Stimulated activated naive CD4-positive, alpha-beta T cell treated with Interleukin-2 at 50 U/mL for 16 hours (primary cell): Measurements from ENCODE around the gene WBP1.
"Not testable (repeated sequence)": the region's sequence is repeated elsewhere in the genome, so short reads cannot be mapped to it uniquely, and the experiment has no call there.

Source experiments
- DNase-seq: peaks from one replicate; lab custom pipeline; 2025; lab: John Stamatoyannopoulos, UW

WBP1 gene

DNA sequence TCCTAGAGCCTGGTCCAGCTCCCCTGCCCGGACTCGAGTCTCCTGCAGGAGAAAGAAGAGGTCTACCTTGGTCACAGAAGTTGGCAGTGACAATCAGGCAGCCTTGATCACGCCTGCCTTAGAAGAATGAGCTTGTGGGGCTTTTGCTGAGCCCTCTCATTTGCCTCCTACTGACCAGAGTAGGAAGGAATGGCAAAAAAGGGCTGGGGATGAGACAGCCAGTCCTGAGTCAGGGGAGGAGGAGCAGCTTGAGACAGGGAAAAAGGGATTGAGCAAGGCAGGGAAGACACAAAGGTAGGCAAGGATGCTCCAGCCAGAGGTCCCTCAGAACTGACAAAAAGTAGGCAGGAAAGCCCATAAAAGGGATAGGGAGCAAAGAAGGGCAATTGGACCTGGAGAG is 30.7 kb upstream of the WBP1 start:
- DNase-seq, result no peak

DNA sequence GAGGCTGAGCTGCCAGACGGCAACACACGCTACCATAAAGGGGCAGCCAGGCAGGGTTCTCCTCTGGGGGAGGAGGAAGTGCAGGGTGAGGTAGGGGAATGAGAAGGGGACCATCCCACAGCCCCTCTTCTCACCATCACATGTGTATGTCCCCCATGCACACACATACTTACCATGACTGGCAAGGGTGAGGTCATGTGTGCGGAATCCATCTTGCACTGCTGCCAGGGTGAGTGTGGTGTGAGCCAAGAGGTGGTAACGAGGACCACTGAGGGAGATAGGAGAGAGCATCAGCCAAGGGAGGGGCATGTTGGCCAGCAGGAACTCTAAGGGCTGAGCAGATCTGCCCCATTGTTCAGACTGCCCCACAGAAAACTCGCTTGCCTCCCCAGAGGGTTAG is 29.6 kb upstream of the WBP1 start:
- DNase-seq, result no peak

DNA sequence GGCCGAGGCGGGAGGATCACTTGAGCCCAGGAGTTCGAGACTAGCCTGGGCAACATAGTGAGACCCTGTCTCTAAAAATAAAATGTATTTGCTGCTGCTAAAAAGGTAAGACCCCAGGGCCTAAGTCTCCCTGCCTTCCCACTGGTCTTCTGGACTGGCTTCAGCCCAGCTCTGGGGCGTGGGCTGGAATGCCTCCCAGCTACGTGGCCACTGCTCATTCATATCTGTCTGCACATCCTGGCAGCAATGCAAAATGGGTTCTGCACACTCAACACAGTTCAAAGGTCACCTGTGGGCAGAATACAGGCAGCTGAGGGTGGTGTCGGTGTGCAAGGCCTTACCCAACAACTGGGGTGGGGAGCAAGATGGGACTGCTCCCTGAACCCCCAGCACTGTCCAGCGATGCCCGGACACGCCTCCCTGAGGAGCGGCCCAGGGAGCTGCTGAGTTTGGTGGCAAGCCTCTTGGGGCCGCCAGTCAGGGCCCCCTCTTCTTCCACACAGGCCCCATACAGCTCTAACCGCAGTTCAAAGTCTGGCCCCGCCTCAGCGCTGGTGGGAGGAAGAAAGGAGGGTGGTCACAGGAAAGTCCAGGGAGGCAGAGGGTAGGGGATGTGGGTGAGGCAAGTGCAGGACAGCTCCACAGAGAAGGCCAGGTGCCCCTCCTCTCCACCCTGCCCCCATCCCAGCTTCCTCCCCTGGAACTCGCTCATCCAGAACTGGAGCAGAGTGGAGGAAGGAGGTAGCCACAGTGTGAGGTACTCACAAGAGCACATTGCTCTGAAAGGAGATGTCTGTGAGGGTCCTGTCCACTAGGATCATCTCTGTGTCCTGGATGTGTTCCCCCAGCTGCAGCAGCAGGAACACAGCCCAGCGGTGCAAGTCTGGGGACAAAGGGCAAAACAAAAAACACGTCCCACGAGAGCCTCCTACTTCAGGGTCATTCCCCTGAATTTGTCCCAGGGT is 28.5 kb upstream of the WBP1 start:
- DNase-seq, result no peak

DNA sequence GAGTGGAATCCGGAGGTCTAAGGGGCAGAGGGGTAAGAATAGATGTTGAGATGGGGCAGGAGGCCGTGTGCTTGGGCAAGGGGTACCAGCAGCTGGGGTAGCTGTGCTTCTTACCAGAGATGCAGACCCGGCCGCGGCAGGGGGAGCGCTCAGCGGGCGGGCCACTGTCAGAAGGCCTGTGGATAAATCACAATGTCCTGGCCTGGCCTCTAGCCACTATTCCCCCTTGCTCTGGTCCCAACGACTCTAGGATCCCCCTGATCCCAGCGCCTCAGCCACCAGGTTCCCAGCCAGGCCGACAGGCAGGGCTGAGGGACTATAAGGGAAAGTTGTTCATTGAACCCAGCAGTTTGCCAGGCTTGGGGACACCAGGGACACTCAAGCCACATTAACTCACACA is 27.7 kb upstream of the WBP1 start:
- DNase-seq, result no peak

DNA sequence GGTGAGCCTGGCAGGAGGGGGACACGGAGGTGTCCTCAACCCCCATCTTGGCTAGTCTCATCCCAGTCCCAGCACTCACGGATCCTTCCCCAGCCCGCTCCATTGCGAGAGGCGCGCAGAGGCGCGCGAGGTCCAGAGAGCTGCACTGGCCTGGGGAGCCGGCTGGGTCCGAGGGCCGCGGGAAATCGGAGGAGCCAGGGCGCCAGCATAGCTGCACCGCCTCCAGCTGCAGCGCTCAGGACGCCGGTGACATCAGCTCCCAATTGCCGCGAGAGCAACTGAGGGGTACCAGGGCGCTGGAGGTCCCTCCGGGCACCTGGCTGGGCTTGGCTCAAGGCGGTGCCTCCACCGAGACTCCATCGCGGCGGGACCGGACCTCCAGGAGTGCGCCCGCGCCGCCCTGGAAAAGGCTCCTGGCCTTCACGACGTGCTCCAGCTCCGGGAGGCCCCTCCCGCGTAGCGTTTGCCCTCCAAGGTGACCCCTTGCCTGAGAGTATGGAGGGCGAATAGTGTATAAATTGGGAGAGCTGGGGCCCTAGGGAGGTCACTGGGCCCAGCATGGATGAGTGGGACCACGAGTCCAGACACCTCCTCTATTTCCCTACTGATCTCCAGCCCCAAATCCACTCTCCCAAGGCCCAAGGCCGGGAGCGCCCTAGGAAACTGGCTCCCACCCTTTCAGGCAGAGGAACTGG is 22.0 kb upstream of the WBP1 start:
- no peak for DNase-seq

DNA sequence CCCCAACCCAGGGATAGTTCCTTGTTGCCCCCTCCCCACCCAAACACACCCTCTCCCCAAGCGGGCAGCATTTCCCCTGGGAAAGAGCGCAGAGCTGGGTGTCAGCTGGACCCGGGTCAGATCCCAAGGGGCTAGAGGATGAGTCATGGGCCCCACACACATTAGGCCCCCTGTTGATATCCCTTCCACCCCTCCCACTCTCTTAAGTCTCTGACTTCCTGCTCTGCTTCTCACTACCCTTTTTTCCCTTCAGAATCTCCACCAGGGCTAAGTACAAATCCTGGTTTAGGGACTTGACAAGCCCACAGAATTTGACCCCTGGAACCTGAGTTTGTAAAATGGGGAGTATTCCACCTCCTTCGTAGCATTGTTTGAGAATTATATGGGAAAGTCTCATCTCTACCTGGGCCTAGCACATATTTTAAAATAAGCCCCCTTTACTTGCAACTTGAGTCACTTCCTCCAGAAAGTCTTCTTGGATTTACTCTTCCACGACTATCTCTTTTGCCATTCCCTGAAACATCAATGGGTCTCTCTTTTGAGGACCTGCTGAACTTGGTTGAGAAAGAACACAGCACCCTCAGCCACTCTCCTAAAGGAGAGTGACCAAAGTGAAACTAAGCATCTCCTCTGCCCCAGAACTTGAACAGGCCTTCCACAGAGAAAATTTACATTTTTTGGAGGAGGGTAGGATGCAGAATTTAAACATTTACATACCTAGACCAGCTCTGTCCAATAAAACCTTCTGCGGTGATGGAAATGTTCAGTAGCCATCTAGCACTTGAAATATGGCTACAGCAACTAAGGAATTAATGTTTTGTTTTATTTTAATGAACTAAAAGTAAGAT is 21.2 kb upstream of the WBP1 start:
- no peak for DNase-seq

DNA sequence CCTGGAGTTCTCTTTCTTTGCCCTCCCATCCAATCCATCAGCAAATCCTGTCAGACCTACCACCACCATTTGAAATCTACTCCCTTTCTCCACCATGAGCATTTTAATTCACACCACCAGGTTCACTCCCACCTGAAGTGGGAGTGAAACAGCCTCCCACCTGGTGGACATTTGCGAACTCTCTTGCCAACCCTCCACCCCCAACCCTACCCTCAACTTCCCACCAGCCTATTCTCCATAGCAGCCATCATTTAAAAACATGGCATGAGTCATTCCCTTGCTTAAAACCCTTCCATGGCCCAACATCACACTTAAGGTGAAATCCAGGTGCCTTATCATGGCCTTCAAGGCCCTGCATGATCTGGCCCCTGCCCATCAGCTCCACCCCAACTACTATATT is 20.0 kb upstream of the WBP1 start:
- DNase-seq, result no peak

DNA sequence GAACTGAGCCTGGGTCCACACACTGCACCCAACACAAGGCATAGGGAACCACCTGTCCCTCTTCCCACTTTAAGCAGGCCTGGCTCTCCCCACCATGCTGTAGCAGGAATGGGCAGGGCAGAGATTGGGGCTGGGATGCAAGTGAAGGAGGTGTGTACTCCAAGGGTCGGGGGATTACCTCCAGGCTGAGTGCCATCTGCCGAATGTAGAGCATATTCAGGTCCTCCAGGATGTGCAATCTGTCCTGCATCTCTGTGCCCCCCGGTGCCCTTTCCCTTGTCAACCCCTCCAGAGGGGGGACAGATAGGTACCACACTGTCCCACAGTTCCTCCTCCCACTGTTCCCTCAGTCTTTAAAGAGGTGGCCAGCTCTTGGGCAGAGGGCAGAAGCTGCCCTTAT is 18.9 kb upstream of the WBP1 start:
- DNase-seq, result no peak

DNA sequence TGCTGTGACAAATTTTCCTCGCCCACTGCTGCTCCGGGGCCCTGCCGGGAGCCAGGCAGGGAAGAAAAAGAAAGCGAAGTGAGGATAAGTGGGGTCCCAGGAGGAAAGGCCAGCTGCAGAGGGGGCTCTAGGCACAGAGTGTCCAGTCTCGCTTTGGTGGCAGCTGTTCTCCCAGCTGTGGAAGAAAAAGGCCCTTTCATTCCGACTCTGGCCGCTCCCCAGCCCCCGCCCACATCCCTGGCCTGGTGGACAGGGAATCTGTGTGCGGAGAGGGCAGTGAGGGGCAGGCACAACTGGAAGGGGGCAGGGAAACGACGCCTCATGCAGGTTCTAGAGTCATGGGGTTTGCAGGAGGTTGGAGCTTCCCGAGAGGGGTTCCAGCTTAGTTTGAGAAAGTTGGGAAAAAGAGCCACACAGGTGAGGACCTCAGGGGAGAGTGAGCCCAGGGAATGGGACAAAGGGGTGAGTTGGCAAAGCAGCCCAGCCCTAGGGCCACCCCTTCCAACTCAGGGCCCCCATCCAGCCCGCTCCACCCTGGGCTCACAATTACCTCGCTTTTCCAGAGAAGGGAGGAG is 18.3 kb upstream of the WBP1 start:
- DNase-seq, result no peak

DNA sequence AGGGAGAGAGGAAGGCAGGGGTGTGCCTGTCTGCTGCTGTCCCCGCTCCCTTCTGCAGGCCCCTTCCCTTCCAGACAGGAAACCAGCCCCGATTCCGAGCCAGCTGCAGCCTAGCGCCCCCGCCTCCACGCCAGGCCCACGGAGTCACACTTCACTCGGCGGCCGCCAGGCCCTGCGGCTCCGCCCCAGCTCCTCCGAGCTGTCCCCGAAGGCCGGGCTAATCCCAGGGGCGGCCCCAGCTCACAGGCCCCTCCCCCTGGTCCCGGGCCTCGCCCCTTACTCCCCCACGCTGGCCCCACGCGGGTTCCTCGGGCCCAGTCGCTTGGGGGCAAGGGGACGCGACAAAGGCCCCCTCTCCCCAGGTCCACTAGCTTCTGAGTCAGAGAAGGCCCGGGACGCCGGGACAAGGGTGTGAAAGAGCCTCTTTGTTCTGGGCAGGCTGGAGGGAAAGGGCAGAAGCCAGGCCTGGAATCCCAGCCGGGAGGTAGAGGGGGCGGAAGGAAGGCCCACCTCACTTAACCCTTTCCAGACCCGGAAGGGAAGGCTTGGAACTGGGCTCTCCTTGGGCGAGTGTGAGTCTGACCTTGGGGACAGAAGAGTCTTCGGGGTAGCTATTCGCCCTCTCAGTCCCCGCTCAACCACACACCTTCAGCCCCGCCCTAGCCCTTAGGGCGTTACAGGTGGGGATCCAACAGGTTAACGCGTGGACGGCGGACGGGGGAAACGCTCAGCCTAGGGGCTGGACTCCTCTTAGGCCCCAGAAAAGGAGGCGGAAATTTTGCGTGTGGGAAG is 17.7 kb upstream of the WBP1 start:
- peak; percentile 29 for DNase-seq

DNA sequence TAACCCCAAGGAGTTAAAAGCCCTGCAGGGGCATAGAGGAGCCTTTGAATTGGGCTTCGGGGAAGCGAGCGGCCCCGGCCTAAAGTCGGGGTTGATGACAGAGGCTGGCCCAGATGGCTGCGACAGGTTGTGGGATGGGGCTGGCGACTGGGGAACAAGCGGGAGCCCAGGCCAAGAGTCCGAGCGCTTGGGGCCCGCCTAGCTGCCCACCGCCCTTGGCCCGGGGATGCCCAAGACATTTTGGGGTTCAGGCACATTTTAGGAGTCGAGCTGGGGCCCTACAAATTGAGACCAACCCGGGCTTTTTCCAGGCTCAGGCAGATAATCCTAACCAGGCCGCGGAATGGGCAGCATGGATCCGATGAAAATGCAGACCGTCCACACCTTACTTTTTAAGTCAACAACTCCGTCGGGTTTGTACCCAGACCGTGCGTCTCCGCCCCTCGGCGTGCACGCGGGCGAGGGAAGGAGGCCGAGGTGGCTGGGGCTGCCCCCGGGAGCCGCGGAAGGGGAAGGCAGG is 17.0 kb upstream of the WBP1 start:
- no peak for DNase-seq

DNA sequence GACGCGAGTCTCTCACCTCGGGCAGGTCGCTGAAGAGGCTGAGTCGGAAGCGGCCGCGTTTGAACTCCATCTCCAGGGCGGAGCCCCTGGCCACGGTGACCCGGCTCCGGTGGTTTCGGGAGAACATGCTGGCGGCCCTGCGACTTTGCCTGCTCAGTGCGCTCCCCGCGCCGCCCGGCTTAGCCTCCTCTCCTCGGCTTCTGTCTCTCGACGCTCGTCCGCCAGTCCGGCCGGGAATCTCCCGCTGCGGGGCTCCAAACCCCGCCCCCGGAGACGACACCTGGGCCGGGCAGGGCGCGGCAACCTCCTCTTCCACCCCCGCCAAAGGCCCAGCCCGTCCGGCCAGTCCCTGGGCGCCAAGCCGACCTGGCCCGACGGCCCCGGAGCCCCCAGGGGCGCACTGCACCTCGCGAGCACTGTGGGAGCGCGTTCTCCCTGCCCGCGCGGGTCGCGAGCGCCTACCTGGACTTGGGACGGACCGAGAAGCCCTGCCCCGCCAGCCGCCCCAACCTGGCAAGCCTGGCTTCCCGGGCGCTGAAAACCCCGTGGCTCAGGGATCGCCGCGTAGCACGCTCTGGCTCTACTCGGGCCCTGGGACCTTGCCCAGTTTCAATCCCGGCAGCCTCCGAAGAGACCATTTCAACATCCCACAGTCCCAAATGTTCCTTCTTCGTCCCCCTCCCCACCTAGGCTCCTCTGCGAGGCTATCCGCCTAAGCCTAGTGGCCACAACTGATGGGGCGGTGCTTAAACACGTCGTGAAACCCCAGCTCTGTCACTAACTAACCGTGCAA is 16.4 kb upstream of the WBP1 start, which contains the start of gene RTKN:
Gene RTKN (minus strand): TSS at position 248 of the 793 bp plus-strand sequence. CDS start 121 bp downstream, at position 127.
- no peak for DNase-seq

DNA sequence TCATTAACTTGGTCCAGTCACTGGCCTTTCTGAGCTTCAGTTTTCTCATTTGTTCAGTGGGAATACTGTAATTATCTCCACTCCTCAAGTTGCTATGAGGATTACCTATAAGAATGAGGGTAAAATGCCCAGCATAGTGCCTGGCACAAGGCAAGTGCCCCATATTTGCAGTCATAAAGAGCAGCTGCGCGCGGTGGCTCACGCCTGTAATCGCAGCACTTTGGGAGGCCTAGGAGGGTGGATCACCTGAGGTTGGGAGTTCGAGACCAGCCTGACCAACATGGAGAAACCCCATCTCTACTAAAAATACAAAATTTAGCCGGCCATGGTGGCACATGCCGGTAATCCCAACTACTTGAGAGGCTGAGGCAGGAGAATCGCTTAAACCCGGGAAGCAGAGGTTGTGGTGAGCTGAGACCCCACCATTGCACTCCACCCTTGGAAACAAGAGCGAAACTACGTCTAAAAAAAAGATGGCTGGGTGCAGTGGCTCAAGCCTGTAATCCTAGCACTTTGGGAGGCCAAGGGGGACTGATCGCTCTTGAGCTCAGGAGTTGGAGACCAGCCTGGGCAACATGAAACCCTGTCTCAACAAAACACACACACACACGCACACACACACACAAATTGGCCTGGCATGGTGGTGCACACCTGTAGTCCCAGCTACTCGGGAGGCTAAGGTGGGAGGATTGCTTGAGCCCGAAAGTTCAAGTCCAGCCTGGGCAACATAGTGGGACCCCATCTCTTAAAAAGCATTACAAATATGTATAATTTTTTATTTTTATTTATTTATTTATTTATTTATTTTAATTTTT is 15.5 kb upstream of the WBP1 start:
- DNase-seq, result not testable (repeated sequence)

DNA sequence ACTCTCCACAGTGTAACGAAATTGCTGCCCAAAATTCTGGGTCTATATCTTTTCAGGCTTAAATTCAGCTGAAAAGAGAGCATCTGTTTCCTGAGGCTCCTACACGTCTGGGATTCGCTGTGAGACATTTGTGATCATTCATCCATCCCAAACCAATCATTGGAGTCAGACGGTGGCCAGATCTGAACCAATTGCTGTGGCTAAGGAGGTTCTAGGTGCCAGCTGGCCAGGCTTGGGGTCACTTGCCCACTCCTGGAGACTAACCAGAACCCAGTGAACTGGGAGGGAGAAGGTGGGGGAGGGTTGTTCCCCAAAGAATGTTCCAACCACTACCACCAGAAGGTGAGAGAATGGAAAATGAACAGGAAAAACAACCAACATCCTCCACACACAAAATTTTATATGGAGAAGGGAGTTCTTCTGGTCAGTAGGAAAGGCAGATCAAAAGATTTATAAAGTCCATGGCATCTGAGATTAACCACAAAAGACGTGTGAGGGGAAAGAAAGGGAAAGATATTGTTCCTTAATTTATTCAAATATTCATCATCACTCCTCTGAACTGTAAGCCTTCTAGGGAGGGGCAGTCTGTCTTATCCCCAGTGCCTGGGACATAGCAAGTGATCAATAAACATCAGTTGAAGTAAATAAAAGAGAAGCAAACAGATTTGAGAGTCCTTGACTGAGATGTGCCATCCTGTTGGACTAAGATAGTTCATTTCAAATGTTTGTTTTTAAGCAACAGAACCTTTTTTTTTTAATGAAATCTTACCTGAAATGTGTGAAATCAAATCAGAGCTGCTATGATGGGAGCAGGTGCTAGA is 13.5 kb upstream of the WBP1 start:
- no peak for DNase-seq

DNA sequence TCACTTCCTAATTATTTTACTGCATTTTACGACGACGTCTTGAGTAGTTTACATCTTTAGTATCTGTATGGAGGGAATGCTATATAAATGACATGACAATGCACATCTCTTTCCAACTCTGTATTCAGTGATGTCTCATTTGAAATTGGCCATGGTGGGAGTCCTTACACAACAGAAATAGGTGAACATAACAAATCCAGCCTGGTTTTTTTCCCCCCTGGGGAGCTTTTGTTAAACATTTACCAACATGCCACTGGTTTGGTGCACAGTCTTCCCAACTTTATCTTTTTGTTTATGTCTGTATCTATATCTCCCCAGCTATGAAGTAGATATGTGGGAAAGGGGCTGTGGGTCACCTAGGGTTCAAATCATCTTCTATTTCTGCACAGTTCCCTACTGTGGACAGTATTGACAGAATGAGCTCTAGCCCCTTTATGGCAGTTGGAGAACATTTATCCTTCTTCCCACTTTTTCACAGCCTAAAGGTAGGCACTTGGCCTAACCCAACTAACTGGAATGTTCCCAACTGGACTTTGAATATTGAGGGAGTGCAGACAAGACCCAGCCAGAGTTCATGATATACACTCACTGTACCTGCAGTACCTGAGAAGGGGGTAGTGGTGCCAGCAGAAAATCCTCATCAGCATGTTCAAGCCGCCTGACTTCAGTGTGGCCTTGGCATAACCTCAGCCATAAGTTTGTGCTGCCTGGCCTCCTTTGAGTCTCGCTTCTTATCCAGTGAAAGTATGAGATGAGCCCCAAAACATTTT is 10.8 kb upstream of the WBP1 start:
- no peak for DNase-seq

DNA sequence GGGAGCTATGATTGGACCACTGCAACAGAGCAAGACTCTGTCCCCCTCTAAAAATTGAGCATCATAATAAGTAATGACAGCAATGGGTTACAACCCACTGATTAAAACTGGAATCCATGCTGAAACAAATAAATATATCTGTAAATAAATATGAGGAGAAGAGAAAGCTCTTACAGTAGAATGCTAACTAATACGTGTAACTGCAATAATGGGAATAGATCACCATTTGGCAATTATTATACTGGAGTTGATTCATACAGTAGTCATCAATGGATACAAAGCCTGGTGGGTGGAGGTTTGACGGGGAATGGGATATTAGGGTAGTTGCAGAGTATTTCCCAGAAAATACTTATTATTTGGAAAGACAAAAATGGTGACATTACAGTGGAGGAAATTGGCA is 9.5 kb upstream of the WBP1 start:
- DNase-seq, result no peak

DNA sequence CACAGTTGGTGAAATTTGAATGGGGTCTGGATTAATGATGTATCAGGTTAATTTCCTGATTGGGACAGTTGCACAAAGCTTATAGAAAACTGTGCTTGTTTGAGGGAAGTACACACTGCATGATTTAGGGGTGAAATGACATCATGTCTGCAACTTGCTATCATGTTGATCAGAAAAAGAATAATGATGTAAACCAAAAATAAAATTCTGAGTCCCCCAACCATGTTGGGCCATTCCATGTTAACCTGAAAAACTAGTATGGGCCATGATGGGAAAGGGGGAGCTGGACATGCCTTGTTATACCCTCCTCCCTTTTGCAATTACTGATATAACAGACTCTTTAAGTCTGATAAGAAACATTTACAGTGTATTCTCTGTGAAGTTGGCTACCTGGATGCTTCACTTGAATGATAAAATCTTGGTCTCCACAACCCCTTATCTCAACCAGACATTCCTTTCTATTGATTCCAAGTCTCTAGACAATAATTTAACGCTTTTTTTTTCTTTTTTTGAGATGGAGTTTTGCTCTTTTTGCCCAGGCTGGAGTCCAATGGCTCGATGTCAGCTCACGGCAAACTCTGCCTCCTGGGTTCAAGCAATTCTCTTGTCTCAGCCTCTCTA is 7.6 kb upstream of the WBP1 start:
- no peak for DNase-seq
